NCI-H2196 (cell line): ENCODE data around the gene RBP2.

Experiments
- DNase-seq: peaks from one replicate; lab custom pipeline; 2025; ENCODE audit not compliant: unreplicated experiment; lab: John Stamatoyannopoulos, UW

The RBP2 gene

DNA sequence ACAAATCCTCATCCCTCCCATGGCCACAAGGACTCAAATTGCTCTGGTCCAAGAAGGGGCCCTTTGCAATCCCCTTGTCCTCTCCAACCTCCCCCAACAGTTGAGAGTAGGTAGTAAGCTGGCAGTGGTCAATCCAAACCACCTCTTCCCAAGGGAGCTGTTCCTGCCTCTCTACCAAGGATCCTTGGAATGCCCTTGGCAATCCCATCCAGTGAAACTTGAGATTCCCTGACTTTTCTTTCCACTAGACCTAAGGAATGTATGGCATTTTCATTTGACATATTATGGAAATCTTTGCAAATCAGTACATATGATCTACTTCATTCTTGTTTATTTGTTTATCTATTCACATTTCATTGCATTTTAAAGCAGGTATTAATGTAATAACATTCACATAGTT, 4.8 kb upstream of the RBP2 start:
- no peak for DNase-seq

DNA sequence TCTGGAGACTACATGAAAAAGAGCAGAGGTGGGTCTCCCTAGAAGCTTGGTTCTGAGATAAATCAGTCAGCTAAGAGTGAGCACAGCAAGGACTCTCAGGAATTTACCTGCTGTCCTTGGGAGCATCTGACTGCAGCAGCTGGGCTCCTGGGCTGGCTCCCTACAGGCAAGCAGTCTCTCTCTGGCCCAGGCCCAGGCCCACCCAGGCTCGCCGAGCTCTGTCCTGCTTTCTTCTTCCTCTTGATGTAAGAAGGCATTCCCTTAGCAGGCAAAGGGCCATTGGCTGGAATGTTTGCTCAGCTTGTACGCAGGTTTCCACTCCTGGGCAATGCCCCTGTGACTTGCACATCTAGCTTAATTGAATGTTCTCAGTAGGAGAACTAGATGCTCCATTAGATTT, 4.3 kb upstream of the RBP2 start:
- DNase-seq, result no peak

DNA sequence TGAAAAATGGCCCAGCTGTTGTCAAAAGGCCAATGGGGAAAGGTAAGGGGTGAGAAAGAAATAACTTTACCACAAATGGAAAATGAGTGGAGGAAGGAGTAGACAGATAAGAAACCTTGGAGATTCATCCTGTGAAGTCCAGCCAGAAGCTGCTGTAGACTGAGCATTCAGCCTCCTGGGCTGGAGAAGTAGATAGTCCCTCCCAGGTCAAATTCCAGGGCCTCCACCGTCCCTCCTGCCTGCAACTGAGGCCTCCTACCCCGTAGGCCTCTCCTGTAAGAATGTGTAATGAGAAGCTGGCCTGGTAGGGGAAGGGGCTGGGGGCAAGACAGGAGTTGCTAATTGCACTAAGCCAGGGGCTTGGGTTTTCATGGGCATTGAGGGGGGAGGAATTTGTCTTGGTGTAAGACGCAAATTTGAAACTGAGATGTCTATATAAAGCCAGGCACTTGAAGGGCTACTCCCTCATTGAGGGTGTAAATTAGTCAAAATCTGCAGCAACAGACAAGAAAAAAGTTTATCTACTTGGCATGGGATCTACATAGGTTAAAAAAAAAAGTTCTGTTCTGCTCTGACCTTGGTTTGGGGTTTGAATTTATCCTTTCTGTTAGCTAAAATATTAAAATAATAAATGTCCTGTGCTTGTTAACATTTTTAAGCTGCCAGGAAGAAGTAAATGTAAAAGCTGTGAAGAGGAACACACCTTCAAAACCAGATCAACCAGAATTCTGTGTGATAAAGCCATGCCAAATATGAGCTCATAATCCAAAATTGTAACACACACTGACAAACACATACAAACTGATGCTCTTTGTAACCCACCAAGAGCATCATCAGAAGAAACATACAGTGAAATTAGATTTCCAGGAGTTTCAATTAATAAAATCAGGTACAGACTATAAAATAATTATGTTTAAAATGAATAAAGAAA, 1.7 kb upstream of the RBP2 start:
- peak; percentile 24 for DNase-seq

DNA sequence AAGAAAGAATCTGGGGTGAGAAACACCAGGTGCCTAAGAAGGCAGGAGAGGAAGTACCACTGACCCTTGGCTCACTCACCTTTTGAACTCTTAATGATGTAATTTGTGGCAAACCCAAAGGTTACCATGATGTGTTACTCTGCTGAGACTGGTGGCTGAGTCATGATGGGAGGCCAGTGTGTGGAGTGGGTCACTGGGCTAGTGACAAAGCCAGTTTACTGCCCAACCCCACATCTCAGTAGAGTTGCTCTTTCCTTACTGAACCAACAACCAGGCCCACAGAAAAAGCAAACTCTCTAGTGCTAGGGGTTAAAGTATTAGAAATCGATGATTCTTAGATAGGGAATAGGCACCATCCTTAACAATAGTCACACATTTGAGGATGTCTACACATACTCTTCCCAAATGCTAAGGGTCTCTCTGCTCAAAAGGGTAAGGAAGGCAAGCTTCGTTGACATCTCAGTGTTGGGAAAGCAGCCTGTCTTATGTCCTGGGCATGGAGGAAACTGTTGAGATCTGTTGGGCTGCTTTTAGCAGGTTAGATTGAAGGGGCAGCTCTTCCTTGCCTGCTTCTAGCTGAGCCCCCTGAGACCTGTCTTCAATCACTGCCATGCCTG, 3.1 kb downstream of the RBP2 start:
- DNase-seq, result peak; percentile 22

DNA sequence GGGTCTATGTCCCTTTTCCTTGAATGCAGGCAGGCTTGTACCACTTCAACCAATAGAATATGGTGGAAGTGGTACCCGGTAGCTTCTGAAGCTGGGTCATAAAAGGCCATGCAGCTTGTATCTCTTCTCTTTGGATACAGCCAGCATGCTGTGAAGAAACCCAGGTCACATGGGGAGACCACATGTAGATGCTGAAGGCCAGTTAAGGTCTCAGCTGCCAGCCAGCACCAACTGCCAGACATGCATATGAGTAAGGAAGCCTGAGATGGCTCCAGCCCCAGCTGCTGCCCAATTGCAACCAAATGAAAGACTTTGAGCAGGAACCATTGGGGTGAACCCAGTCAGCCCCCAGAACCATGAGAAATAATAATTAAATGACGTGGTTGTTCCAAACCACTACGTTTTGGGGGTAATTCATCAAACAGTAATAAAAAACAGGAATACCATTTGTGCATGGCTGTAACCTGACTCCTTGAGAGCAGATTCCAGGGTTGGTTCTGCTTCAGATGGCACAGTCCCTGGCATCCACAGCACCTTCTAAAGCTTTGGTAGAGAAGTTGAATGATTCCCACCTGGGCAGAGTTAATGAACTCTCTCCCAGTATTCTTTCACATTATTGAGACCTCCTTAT, 3.8 kb downstream of the RBP2 start:
- DNase-seq, result peak; percentile 40

DNA sequence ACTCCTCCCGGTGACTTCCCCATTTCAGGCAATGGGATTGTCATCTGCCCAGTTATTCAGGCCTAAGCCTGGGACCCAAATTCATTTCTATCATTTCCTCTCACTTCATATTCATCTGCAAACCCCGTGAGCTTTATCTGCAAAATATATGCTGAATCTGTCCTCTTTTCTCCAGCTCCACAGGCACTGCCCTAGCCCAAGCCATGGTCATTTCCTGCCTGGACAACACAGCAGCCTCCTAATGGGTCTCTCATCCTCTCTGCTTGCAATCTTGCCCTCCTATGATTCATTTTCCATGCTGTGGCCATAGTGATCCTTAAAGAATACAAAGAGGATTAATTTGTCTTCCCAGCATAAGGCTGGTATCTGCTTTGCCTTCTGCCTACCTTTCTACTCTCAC, 6.1 kb downstream of the RBP2 start:
- no peak for DNase-seq

DNA sequence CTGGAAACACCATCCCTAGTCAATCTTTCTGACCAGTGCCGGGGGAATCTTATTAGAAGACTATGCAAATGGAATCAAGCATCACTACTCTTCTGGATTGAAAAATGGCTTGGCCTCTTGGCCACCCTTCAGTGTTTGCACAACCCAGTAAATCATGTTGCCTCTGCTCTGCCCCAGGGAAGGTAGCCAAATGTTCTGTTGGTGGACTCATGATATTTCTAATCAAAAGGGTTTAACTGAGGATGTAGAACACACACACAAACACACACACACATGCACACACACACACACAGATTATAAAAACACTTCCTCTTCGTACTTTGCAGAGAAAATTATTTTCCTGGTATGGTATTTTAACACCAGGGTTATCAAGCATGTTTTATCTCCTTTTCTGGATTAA, 7.9 kb downstream of the RBP2 start:
- DNase-seq, result peak; percentile 59

DNA sequence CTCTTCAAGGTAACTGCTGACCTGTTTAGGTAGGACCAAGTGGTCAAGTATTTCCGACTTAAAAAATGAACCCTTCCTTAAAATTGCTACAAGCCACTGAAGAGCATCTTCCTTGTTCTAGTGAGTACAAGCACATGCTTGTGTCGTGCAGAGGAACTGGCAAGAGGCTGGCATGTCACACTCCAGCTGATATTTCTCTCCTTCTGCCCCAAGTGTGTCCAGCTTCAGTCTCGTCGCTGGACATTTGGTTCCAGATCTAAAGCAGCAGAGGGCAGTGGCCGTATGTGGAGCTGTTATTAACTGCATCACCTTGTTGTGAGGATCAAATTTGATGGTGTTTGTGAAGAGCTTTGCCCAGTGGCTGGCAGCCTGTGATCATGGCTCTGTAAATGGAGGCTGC, 10.0 kb downstream of the RBP2 start:
- no peak for DNase-seq

DNA sequence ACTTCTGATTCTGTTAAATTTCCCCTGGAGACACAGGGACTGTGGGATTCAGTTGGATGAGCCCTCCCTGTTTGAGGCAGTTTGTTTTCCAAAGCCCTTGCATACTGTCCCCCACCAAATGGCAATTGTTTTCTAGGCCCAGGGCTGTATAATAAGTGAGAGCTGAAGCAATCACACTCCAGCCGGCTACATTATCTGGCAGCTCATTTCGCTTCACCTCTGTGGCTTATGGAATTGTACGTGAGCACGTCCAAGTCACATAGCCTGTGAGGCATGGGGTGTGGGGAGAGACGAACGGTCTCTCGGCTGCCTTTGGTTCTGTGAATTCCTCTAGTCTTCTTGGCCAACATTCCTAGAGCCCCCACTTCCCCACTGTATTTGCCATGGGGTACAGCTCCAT, 10.7 kb downstream of the RBP2 start:
- DNase-seq, result no peak

DNA sequence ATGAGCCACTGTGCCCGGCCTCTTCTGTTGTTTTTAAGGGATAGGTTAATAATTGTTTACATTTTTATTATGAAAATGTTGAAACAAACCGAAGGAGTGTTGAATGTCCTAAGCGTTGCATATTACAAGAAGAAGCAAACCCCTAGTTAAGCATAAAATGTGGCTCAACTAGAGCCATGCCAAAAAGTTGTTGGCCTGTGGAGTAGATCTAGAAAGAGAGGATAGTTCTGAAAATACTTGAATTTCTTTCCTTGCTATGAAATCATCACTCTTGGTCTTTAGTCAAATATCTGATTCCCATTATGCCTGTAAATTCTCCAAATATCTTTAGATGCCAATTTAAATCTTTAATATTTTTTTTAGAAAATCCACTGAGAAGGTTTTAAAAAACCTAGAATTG, 12.8 kb downstream of the RBP2 start:
- no peak for DNase-seq

DNA sequence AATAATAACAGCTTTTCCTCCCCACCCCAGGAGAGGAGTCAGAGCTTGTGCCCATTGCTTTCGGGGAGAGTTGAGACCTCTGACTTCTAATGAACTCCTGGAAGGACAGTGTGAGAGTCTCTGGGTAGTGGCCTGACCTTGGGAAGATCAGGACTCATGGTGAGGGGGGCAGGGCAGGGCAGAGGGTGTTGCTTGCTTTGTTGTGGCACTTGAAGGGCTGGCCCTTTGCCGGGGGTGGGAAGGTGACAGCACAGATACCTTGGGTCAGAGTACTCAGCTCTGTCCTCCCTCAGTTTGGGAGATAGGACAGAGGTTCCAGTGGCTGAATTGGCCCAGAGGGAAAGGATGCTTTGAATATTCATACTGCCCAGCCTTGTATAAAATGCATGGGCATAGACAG, 15.8 kb downstream of the RBP2 start:
- no peak for DNase-seq

DNA sequence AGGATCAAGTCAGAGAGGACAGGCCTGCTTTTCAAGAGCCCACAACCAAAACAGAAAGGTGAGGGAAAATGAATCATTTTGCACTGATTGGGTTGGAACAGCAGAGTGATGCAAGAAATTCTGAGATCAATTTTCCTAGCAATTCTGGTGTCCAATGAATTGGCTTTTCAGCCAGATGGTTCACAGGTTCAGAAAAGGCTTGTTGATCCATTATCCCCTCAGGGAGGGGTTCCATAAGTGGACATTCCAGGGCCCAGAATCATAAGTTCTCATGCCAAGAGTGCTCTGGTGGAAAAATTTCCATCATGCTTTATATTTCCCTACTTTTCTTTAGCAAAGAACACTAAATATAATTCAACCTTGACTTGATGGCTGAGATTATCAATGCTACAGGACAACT, 16.2 kb downstream of the RBP2 start:
- DNase-seq, result no peak

DNA sequence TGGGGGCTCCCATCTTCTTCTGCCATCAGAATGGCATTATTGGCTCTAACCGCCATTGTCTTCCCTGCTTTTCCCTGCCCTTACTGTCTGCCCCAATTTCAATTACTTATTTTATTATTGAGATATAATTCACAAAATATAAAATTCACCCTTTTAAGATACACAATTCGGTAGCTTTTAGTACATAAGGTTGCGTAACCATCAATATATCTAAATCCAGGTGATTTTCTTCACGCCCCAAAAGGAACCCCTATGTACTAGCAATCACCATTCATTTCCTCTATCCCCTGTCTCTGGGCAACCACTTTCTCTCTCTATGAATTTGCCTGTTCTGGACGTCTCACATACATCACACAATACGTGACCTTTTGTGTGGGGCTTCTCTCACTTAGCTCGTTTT, 18.0 kb downstream of the RBP2 start:
- DNase-seq, result no peak

DNA sequence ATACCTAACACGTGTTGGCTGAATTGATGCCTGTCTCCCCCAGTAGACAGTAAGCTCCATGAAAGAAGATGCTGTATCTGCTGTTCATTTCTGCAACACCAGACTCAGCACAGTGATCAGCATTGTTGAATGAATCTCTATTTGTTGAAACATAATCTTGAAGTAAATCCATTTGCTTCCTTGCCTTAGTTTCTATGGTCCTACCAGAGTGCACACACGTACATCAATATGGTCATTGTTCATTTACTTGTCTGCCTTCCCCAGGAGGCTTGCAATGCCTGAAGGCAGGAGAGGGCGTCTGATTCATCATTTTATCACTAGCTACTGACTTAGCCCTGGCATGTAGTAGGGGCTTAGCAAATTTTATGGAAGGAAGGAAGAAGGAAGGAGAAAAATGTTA, 19.2 kb downstream of the RBP2 start:
- DNase-seq, result no peak

DNA sequence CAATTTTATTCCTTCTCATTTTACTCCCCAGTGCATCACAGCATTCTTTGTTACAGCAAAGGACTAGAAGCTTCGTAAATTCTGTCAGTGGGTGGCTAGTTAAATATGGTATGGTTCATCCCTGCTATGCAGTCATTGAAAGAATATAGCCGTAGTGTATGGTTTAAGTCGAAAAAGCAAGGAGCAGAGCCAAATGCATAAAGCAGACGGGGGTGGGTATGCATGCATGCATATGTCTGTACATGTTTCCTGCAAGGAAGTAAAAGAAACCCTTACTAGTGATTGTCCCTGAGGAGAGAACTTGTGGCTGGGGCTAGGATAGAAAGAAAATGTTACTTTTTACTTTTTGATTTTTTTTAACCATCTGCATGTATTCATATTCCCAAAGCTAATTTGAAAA, 19.9 kb downstream of the RBP2 start:
- DNase-seq, result no peak

DNA sequence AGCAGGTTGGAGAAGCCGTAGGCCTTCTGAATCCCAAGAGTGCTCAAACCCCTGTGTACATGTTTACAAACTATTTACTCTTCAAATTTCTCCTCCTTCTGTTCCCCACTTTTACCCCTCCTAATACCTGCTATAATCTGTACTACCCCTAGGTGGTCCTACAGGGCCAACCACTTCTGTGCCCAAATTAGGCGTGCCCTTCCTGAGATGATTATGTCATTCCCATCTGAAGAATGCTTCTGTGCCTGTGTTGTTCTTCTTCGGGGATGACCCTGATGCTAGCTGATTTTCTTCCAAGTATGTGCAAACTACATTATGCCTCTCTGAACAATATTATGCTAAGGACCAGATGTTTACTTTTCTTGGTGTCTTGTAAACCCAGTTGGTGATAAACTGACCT, 20.5 kb downstream of the RBP2 start:
- DNase-seq, result no peak

DNA sequence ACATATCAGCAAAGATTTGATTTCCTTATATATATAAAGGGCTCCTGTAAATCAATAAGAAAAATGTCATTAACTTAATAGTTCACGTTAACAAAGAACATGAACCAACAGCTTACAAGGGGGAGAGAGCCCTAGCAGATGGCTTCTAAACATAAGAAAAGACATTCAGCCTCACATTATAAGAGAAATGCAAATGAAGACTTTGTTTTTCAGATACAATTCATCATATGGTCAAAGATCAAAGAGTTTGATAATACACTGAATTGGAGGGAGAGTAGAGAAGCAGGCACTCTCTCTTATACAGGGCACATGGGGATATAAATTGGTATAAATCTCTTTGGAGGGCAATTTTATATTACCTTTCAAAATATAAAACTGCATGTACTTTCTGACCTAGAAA, 21.1 kb downstream of the RBP2 start:
- no peak for DNase-seq

DNA sequence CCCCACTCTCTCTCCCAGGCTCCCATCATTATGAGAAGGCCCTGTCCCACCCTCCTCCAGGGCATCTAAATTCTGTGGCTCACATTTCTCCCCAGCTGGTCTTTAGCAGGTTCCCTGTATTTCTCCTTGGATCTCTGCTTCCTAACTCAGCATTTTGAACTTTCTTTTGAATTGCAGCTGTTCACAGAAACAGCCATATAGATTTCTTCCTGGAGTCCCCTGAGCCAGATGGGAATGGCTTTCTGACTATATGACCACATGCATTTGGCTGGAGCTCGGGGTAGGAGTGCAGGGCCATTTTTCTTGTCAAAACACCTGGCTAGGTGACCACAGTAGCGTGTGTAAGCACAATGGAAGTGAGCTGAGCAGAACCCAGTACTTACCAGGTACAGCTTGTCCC, 22.0 kb downstream of the RBP2 start:
- no peak for DNase-seq

DNA sequence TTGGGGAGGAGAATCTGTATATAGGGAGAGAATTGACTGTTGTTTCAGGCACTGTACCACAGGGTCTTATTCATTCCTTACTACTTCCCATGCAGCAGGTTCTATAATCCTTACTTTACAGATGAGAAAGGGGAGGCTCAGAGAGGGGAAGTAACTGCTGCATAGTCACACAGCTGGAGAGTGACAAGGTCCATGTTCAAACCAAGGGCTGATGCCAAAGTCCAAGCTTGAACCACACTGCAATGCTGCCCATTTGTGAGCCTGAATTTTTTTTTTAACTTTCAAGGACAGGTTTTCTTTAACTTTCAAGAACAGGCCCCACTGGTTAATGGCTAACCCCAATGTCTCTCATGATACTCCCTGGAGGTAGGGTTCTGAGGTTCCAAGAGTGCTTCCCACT, 26.2 kb downstream of the RBP2 start:
- no peak for DNase-seq

DNA sequence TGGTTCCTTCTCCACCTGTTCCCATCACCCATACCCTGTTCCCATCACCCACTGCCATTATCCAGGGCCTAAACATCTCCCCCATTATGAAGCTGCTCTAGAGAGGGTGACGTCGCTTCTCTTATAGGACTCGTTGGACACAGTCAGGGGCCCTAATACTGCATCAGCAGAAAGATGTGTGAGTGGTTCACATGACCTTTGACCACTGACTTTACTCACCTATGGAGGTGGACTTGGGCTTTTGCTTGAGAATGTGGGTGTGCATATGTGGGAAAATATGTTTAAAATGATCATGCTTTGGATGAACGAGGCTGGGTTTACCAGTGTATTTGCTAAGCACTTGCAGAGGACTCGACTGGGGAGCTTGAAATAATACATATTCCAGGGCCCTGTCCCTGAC, 26.8 kb downstream of the RBP2 start:
- DNase-seq, result no peak

DNA sequence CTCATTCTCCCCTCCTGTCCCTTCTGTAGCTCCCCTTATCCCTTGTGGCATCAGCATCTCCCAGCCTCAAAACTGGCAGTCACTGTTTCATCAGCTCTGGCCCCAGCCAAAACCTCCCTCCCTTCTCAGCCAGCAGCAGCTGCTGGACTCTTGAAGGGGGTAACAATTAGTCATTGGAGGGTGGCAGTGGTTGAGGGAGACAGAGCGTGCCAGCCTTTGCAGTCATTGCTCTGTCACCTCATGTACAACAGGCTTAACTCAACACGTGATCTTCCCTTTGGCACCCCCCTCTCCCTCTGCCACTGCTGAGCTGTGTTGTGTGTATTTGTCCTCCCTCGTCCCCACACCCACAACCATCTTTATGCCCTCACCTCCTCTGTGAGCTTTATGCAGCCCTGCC, 28.2 kb downstream of the RBP2 start:
- peak; percentile 61 for DNase-seq

DNA sequence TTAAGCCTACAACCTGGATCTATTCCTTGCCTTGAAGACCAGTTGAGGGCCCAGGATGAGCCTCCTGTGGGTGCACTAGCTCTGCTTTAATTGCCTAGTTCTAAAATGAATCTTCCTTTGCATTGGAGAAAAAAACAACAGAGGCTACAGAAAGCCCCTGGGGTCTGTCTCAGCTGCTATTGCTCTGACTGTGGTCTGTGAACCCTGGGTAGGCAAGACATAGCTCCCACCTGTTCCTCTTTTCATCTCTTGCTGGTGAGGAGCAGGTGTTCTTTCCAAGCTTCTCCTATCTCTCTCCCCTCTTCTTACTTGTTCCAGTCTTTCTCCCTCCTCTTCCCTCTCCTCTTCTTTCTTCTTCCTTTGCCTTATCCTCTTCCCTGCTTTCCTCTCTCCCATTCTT, 28.8 kb downstream of the RBP2 start:
- DNase-seq, result no peak
